Measurements from ENCODE around the gene ZC3H12A. TPM values are rescaled to one million over a fixed set of nuclear protein-coding genes. Genes with fewer than 3 reads are reported as not detected.

ZC3H12A gene
- 19.5 and 21.5 TPM in 2 replicates for total RNA-seq

DNA sequence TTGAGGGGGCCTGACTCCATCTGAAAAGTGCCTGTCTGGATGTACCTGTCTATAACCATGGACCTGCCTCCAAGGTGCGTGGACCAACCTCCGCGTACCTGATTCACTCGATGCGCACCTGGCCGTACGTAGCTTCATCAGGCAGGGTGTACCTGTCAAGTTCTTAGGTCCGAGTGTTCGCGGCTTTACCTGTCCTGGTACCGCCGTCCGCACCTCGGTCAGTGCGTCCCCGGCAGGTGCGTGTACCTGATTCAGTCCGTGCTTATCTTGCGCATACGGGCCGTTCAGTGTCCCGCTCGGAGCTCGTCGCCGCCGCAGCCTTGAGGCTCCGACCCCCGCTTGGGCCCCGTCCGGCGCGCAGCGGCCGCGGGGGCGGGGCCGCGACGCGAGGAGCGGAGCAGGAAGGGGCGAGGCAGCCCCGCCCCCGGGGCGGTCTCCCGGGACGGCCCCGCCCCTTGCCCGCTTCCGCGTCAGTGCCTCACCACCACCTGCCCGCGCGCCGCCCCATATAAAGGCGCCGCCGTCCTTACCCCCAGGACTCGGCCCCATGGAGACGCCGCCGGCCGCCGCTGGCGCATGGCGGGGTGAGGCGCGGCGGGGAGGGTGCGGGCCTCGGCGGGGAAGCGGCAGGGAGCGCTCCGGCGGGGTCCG is at the start of gene ZC3H12A:
Gene ZC3H12A (plus strand): TSS at position 535 of the 651 bp plus-strand sequence. CDS start 917 bp downstream, outside the sequence.
- intact Hi-C loops (cut with micrococcal nuclease): loop anchor here (1.0 to 5.0 kb wide), 6 partner anchors 19 to 1325 kb away; partner anchors contain the start of genes MEAF6, SNIP1, STK40 and TRAPPC3

DNA sequence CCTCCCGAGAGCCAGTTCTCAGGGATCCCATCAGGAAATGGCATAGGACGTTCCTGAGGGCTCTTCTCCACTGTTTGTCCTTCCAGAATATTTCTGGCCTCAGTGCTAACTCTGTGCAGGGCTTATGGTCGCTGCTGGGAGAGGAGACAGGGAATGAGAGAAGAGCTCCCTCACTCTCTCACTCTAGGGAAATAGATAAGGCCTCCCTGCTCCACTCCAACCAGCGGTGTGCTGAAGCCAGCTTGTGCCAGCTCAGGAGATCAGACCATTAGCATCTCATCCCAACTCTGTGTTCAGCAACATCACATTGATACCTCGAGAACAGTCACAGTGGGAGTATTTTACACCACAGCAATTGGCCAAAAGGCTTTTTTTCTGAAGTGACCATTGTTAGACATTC is 49.2 kb upstream of the ZC3H12A start:
- intact Hi-C loops (cut with micrococcal nuclease): no loop called here

DNA sequence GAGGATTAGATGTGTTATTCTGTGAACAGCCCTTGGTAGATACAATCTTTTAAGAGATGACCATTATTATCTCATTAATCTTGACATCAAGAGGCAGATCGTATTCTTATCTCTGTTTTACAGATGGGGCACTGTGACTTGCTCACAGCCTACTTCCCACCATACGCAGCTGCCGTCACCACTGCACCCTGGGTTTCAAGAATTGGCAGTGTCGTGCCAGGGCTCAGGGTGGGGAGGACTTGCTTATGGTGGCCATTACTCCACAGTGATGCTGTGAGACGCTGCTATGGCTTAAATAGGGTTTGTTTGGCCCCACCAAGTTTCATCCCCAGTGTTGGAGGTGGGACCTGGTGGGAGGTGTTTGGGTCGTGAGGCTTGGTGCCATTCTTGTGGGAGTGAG is 45.4 kb upstream of the ZC3H12A start:
- intact Hi-C loops (cut with micrococcal nuclease): no loop called here

DNA sequence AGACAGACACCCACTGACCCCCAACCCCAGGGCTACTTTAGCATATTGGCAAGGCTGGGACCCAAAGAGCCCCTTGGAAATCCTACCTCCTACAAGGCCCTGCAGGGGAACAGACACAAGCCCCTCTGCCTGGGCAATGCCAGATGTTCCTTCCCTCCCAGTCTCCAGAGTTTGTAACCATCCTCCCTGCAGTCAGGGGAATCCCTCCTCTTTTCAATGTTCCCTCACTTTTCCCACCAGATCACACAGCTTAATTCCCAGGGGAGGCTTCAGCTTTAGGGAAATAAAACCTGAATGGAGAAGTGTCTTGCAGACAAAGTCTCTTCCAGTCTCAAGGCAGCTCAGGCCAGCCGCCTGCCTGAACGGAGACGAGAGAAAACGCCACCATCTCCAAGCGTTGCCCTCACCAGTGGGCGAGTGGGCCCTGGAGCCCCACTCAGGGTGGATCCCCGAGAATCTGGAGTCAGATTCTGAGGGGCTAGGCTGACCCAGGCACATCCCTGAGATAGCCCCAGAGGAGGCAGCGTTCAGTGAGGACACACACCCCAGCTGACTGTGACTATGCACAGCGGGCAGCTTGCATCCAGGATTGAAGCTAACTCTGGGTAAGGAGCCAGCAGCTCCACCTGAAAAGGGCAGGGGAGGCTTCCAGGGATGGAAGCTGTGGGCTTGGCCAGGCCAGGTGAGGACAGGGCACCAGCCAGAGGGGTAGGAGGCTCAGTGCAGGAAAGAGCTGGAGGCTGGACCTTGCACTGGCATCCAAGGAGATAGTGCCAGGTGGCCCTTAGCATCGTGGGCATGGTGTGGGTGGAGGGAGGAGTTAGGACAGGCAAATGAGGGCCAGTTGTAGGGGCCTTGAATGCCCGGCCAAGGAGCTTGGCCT is 44.0 kb upstream of the ZC3H12A start:
- intact Hi-C loops (cut with micrococcal nuclease): no loop called here

DNA sequence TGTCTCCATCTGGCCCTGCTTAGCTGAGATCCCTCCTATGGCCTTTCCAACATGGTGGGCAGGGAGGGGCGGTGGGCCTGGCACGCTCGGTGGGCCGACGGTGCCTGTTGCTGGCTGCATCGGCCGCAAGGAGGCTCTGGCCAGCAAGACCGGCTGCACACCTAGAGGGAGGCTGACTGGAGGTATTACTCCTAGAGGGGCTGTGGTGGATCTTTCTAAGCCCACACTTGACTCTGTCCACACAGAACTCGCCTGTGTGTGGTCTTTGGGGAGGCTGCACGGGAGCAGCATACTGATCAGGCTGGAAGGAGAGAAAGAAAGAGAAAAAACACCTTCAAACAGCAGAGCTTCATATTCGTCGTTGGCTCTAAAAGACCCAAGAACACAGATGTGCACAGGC is 41.7 kb upstream of the ZC3H12A start:
- intact Hi-C loops (cut with micrococcal nuclease): no loop called here

DNA sequence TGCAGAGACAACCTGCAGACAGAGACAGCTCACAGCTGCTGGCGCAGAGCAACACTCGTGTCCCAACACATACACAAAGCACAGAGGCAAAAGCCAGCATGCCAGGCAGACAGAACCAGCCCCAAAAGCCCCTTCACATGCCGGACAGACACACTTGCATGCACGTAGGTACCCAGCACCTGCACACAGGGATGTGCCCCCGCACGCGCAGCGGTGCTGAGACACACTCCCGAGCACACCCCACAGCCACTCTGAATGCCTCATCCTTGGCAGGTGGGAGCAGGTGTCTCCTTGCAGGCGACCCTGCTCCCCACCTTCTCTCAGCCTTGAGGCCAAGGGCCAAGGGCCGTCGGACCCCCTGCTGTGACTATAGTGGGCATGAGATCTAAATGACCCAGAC is 41.2 kb upstream of the ZC3H12A start:
- intact Hi-C loops (cut with micrococcal nuclease): no loop called here

DNA sequence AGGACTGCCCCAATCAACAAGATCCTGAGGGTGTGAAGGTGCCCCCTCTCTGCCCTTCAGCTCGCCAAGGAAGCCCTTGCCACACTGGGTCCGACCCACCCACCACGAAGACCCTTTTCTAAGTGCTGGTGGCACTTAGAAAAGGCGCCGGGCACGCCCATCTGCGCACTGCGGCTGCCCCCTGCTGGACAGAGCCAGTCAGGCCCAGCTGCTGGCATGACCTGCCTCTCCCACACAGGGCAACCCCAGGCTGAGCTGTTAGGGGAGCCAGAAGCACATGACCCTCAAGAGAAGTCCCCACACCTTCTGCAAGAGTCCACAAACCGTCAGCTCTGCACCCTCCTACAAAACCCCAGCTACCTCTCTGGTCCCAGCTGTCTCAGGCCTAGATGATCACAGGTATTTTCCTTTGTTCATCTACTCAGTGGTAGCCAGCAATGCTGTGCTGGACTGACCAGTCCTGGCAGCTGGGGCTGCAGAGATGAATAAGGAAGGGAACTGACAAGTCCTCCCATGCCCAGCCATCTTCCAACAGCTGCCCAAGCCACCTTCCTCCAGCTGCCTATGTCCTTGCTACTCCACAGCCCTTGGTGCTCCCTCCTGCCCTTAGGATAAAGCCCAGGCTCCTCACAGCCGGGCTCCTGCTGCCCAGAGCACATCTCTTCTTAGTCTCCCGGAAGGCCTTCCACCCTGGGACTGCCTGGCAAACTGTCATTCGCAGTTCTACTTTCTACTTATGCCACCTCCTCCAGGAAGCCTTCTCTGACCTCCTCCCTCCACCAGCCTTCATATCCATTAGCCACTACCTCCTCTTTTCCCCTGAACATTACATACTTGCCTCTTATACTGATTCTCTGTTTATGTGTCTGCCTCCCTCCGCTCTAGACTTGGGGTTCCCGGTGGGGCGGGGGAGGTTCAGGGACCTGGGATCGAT is 39.8 kb upstream of the ZC3H12A start:
- intact Hi-C loops (cut with micrococcal nuclease): no loop called here

DNA sequence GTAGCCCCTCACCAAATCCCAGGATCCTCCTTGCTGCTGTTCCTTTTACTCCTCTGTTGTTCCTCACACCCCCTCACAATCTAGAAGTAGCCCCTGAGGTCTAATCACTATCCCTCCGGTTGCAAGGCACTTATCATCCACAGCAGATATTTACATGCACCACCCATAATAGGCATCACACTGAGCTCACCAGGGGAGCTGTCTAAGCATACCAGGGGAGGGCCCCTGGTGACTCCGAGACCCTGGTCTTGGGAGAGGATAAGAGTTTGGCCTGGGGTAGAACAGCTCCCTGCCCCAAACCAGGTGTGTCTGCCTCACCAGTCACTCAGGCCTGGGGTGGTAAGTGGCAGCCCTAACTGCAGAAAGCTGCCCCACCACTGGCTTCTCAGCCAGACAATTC is 37.3 kb upstream of the ZC3H12A start:
- intact Hi-C loops (cut with micrococcal nuclease): no loop called here

DNA sequence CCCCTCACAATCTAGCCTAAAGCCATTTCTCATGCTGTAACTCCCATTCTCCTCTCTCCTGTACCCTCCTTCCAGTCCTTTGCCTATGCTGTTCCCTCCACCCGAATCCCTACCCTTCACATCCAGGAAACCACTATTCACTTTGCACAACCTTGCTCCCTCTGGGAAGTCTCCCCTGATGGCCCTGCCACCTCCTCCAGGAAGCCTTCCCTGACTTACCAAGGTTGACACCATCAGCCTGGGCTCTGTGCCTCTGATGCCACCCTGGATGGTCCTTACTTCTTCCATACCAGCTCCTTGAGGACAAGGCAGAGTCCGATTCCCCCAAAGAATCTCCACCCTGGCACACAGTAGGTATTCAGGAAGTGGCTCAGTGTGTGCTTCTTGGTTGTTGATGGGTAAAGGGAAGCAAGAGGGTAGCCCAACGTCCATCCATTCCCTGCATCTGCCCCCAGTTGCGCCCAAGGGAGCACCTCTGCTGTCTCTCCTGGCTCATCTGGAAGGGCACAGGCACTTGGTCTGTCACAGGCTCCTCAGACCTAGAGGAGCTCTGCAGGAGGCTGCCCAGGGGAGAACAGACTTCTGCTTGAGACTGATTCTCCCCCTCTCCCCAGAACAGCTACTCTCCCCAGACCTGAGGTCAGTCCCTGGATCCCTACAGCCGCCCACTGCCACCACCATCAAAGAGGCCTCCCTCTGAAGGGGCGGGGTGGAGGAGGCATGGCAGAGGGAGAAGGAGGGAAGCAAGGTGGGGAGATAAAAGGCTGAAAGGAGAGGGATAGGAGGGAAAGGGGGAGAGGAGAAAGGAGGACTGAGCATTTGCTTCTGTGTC is 36.1 kb upstream of the ZC3H12A start:
- intact Hi-C loops (cut with micrococcal nuclease): no loop called here

DNA sequence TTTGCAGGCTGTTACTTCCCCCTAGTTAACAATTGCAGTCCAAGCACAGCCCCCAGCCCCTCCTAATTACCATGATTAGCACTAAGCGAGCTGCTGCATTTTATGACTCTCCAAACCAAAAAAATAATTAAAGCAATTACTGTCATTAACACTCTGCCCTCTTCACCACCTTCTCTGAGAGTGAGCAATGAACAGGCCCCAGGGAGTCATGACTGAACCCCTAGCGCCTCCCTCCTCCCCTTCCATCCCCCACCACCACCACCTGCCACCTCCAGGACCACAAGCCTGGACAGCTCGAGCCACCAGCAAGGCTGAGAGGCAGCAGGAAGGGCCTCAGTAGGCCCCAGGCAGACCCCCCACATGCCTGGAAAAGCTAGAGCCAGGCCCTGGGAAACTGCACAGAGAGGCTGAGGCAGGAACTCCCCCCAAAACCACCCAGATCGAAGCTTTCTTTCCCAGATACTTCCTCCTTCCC is 35.5 kb upstream of the ZC3H12A start:
- intact Hi-C loops (cut with micrococcal nuclease): no loop called here

DNA sequence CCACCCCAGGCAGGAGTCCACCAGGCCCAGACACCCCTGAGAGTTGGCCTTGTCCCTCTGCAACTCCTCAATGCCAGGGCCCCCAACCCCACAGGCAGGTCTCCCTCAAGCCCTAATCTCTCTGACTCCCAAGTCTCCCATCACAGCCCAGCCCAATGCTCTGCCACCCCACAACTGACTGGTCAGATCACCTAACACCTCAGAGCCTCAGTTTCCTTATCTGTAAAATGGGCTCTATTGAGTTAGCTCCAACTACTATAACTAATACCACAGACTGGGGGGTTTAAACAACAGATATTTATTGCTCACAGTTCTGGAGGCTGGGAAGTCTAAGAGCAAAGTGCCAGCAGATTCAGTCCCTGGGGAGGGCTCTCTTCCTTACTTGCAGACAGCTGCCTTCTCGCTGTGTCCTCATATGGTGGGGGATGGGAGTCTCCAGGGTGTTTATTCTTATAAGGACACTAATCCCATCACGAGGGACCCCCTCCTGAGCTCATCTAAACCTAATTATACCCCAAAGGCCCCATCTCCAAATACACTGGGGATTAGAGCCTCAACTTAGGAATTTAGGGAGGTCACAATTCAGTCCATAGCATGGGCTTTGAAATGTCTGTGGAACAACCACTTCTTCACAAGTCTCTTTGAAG is 34.9 kb upstream of the ZC3H12A start:
- intact Hi-C loops (cut with micrococcal nuclease): no loop called here

DNA sequence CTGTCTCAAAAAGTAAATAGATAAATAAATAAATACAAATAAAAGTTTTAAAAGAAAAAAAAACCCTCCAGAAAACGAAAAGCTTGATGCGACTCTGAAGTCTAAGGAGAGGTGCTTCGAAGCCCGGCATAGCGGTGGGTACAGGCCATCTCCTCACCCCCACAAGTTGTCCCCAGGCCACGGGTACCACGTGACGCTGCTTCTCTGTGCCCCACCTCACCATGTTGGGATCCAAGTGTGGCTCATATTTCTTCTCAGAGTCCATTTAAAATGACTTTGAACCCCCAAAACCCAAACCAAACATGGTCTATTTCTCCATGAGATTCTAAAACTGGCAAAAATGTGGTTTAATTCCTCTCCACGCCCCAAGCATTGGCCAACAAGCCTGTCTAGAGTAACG is 32.9 kb upstream of the ZC3H12A start:
- intact Hi-C loops (cut with micrococcal nuclease): no loop called here

DNA sequence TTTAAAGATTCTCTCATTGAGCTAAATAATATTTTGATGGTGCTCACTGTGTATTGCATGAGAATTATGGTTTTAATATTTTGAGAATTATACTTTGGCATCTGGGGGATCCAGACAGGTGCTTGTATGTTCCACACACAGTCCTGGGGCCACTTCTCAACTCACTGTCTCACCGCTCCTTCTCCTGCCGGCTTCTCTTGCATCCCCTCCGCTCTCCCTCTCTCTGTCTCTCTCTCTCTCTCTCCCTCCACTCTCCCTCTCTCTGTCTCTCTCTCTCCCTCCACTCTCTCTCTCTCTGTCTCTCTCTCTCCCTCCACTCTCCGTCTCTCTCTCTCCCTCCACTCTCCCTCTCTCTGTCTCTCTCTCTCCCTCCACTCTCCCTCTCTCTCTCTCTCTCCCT is 32.2 kb upstream of the ZC3H12A start:
- intact Hi-C loops (cut with micrococcal nuclease): no loop called here

DNA sequence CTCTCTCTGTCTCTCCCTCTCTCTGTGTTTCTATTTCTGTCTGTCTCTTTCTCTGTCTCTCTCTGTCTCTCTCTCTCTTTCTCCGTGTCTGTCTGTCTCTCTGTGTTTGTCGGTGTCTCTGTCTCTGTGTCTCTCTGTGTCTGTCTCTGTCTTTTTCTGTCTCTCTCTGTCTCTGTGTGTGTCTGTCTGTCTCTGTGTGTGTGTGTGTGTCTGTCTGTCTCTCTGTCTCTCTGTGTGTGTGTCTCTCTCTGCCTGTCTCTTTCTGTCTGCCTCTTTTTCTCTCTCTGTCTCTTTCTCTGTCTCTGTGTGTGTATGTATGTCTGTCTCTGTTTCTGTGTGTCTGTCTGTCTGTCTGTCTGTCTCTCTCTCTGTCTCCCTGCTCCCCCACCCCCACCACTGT is 31.7 kb upstream of the ZC3H12A start:
- intact Hi-C loops (cut with micrococcal nuclease): no loop called here

DNA sequence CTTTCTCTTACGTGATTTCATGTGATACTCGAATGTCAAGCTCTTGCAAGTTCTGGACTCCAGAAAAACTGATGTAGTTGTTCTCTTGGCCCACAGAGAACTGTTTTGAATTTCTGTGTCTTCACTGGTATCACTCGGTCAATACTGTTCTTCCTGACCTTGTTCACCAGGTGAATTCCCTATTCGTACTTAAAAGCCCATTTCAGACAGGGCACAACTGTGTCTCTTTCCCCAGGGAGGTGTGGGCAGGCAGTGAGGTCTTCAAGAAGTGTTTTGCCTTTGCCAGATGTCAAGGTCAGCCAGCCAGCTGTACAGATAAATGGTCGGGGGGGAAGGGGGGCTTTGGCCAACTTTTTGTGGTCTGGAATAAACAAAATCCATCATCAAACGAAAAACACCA is 27.5 kb upstream of the ZC3H12A start:
- intact Hi-C loops (cut with micrococcal nuclease): no loop called here

DNA sequence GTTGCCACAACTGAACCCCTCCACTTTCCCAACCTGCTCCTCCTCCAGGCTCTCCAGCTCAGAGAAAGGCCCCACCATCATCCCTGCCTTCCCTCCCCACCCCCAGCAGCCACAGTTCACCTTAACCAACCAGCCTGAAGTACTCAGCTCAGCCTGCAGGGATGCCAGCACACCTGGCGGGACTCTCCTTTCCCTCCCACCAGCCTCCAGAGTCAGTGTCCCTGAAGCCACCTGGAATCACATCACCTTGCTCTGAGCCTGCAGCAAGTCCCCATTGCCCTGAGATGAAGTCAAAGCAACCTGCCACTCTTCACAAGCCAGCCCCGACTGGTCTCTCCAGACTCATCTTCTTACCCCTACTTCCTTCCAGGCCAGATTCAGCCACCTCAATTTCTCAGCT is 26.2 kb upstream of the ZC3H12A start:
- intact Hi-C loops (cut with micrococcal nuclease): no loop called here

DNA sequence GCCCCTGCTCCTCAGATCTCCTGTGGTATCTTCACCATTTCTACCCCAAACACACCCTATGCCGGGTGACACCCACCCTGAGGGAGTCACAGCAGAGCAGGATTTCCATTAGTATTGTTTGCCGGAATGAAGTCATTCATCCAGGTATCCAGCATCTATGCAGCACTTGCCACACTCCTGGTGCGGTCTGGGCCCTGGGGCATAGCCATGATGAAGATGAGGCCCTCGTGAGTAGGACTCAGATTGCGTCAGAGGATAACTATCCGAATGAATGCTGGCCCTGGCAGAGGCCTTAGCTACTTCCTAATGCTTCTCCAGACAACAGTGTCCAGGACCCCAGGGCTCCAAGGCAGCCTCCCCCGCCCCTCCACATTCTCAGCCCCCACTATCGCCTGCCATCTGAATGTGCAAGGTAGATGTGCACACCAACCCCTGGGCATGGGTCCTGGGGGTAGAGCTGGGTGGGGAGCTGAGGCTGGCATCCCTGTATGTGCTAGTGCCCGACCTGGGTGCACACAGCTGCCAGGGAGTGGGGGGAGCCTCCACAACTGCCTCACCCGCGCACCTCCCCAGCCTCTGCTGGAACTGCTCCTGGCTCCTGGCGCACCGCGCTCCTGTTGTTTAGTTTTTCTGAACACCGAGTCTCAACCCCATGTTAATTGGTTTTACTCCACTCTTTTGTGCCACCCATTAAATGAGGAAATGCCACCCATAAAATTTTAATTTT is 25.5 kb upstream of the ZC3H12A start:
- intact Hi-C loops (cut with micrococcal nuclease): no loop called here

DNA sequence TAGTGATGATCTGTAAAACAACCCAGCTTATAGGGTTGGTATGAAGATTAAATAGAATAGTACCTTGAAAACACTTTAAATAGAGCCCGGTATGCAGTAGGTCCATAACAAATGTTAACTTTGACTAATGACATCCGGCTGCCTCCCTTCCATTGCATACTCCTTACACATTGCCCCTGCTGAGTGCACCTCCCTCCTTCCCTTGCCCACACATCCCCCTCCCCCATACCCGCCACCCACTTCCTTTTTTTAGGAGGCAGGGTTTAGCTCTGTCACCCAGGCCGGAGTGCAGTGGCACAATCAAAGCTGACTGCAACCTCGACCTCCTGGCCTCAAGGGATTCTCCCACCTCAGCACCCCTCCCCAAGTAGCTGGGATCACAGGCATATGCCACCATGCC is 24.4 kb upstream of the ZC3H12A start:
- intact Hi-C loops (cut with micrococcal nuclease): no loop called here

DNA sequence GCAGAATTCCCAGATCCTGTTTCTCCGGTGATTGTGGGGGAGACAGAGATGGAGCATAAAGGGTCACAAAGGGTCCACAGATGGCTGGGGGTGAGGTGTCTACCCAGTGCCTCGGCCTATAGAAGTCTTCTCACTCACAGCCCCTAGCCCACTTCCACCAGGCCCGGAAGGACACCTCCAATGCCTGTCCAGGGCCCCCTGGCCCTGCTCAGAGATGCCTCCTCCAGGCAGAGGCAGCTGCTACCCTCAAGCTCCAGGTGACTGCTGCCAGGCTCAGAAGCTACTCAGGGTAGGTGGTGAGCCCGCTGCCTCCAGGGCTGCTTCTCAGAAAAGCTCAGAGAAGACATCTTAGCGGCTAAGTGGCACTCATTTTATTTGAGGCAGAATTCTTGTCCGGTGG is 22.0 kb upstream of the ZC3H12A start:
- intact Hi-C loops (cut with micrococcal nuclease): no loop called here
